Upper lobe of right lung (tissue), 1 donor: ENCODE results near the gene PTPRU. TPM values are rescaled to one million over a fixed set of nuclear protein-coding genes. Genes with fewer than 3 reads are reported as not detected.

Source experiments
- ATAC-seq: fragments of 200-7000 bp; cut with Tn5 transposase; one replicate; pipeline ENCODE4 v1.9.1; 2020; ENCODE audit warnings: mild to moderate bottlenecking, moderate library complexity
- DNase-seq: peaks from one replicate; pipeline ENCODE4 v3.0.0-alpha.2; 2020
- H3K27ac ChIP-seq: fragments of 200-600 bp; one replicate; pipeline ENCODE4 v1.8.0; 2022
- H3K27me3 ChIP-seq: fragments of 200-600 bp; one replicate; pipeline ENCODE4 v1.8.0; 2022; ENCODE audit warnings: mild to moderate bottlenecking
- H3K36me3 ChIP-seq: fragments of 200-600 bp; one replicate; pipeline ENCODE4 v1.8.0; 2022
- H3K4me1 ChIP-seq: fragments of 200-600 bp; one replicate; pipeline ENCODE4 v1.8.0; 2022
- H3K4me3 ChIP-seq: fragments of 200-600 bp; one replicate; pipeline ENCODE4 v1.8.0; 2022; ENCODE audit warnings: mild to moderate bottlenecking
- H3K9me3 ChIP-seq: fragments of 200-600 bp; one replicate; pipeline ENCODE4 v1.8.0; 2022
- CTCF ChIP-seq: fragments of 200-600 bp; IDR thresholded peaks from one replicate; pipeline ENCODE4 v1.8.0; 2022; ENCODE audit warnings: antibody characterized with exemption
- intact Hi-C: fragments of 100-400 bp; cut with DNase I; formaldehyde crosslinking; loops from one replicate; pipeline ENCODE4 v1.11.0; 2022
- total RNA-seq: library from RNA; stranded (reverse); fragmentation: NEBNext Ultra II Directional; extraction: Animal tissue kit (Norgen Biotek cat#: 25700); gene quantifications from one replicate; pipeline ENCODE4 v1.2.1, GENCODE V29; 2021
- donor health status: DM: no; HTN: yes; CAD: no; lungs with severe emphysema.

The PTPRU gene
- total RNA-seq, 1 donor from 2014 or later, result 45.5 TPM

- intact Hi-C loops, result no loop called here
- Histone ChIP-seq H3K27ac (no peak overlapping the region), H3K36me3 (peaks cover 24% of the 10 kb centered on the region), H3K4me3 (no peak overlapping the region), H3K4me1 (no peaks in the 10 kb centered on the region), H3K9me3 (no peaks in the 10 kb centered on the region), H3K27me3 (no peaks in the 10 kb centered on the region)
- ATAC-seq (no peak), DNase-seq (no peak)
- TF ChIP-seq CTCF, result no peak
Observed at GRCh38 chr1:29279951-29280391, 43.6 kb downstream of the PTPRU start.

GRCh38 chr1:29280409-29281131 lies 44.2 kb downstream of the PTPRU start:
- no peak for DNase-seq
- intact Hi-C loops, result no loop called here
- Histone ChIP-seq H3K36me3 (peaks cover 24% of the 10 kb centered on the region), H3K27ac (no peak overlapping the region), H3K9me3 (no peaks in the 10 kb centered on the region), H3K27me3 (no peaks in the 10 kb centered on the region), H3K4me1 (no peaks in the 10 kb centered on the region), H3K4me3 (no peak overlapping the region)
- ATAC-seq, result no peak
- no peak for TF ChIP-seq CTCF

- DNase-seq, result no peak
- Histone ChIP-seq H3K27ac (no peak overlapping the region), H3K4me1 (no peaks in the 10 kb centered on the region), H3K36me3 (peaks cover 19% of the 10 kb centered on the region), H3K9me3 (no peaks in the 10 kb centered on the region), H3K27me3 (no peaks in the 10 kb centered on the region), H3K4me3 (no peak overlapping the region)
- intact Hi-C loops, result no loop called here
- ATAC-seq, result no peak
- TF ChIP-seq CTCF, result no peak
Observed at GRCh38 chr1:29281571-29281970, 45.2 kb downstream of the PTPRU start.

GRCh38 chr1:29282135-29282923 lies 46.0 kb downstream of the PTPRU start:
- TF ChIP-seq CTCF, result no peak
- Histone ChIP-seq H3K27me3 (no peaks in the 10 kb centered on the region), H3K4me3 (no peak overlapping the region), H3K36me3 (peaks cover 15% of the 10 kb centered on the region), H3K9me3 (no peaks in the 10 kb centered on the region), H3K27ac (no peak overlapping the region), H3K4me1 (no peaks in the 10 kb centered on the region)
- intact Hi-C loops, result no loop called here
- DNase-seq (no peak), ATAC-seq (no peak)

- H3K27me3 ChIP-seq, result no peaks in the 10 kb centered on the region
- ATAC-seq, result peak; percentile 60
- H3K36me3 ChIP-seq, result peaks cover 15% of the 10 kb centered on the region
- intact Hi-C loops, result no loop called here
- no peak overlapping the region for H3K4me3 ChIP-seq
- no peaks in the 10 kb centered on the region for H3K4me1 ChIP-seq
- no peak for DNase-seq
- H3K9me3 ChIP-seq, result no peaks in the 10 kb centered on the region
- no peak overlapping the region for H3K27ac ChIP-seq
- no peak for TF ChIP-seq CTCF
Observed at GRCh38 chr1:29282924-29283803, 46.8 kb downstream of the PTPRU start.
